ENCODE results near the gene IL1F10. TPM values are rescaled to one million over a fixed set of nuclear protein-coding genes. Genes with fewer than 3 reads are reported as not detected.

Gene IL1F10
- total and polyA plus RNA-seq, 2 of the 13 experiments (the other 11 are each of a cell fraction or from before 2014, with no cell fraction given) = not detected

DNA sequence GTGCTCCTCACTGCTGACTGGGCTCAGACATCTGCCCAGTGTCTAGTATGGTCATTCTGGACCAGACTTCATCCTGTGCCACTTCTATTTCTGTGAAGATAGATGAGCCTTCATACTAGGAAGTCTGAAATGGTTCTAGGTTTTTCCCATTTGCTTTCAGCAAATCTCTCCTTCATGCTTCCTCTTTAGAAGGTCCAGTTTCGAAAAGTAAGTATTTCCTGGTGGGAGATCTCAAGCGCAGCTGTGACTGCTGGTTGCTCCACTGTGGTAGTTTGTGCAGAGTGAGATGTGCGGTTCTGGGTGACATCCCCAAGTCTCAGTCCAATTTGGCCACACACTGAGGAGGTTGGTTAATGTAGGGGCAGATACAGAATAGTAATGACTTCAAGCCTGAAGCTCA, 29.5 kb upstream of the IL1F10 start:
- Histone ChIP-seq H3K4me1 (ENCODE audit: insufficient read depth, low read length) (no peaks in the 10 kb centered on the region), H3K9me3 (ENCODE audit: low read length) (no peaks in the 10 kb centered on the region), H3K4me3 (replicated peaks in 1 of 3; ENCODE audit: insufficient read depth in 1 of 3, low read depth in 2 of 3, low read length in 3 of 3) (no peak overlapping the region), H3K79me2 (ENCODE audit: insufficient read depth, low read length) (no peaks in the 10 kb centered on the region), H3K9ac (ENCODE audit: insufficient read depth, low read depth, low read length) (no peak overlapping the region), H3K27ac (ENCODE audit: extremely low read length, insufficient read depth, low read length) (no peak overlapping the region), H4K20me1 (ENCODE audit: insufficient read depth, low read length) (no peaks in the 10 kb centered on the region), H3K27me3 (ENCODE audit: control insufficient read depth in 1 of 2, insufficient read depth in 2 of 2, low read length in 2 of 2) (peaks cover 0 to 4% of the 10 kb centered on the region in 2 experiments; a peak in 1 of 5 replicates), H2AFZ (ENCODE audit: low read length) (no peak overlapping the region), H3K36me3 (replicated peaks in 1 of 2; ENCODE audit: control insufficient read depth in 1 of 2, insufficient read depth in 2 of 2, low read length in 2 of 2) (no peaks in the 10 kb centered on the region), H3K4me2 (ENCODE audit: low read depth, low read length) (no peak overlapping the region)
- DNase-seq (ENCODE audit: low spot score) (no peak), ATAC-seq (no peak), FAIRE-seq (no peak)
- TF ChIP-seq, protein P1, sequence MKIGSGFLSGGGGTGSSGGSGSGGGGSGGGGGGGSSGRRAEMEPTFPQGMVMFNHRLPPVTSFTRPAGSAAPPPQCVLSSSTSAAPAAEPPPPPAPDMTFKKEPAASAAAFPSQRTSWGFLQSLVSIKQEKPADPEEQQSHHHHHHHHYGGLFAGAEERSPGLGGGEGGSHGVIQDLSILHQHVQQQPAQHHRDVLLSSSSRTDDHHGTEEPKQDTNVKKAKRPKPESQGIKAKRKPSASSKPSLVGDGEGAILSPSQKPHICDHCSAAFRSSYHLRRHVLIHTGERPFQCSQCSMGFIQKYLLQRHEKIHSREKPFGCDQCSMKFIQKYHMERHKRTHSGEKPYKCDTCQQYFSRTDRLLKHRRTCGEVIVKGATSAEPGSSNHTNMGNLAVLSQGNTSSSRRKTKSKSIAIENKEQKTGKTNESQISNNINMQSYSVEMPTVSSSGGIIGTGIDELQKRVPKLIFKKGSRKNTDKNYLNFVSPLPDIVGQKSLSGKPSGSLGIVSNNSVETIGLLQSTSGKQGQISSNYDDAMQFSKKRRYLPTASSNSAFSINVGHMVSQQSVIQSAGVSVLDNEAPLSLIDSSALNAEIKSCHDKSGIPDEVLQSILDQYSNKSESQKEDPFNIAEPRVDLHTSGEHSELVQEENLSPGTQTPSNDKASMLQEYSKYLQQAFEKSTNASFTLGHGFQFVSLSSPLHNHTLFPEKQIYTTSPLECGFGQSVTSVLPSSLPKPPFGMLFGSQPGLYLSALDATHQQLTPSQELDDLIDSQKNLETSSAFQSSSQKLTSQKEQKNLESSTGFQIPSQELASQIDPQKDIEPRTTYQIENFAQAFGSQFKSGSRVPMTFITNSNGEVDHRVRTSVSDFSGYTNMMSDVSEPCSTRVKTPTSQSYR (CRISPR knock-in tag; IDR thresholded peaks at IDR 0.05; ENCODE audit: borderline replicate concordance) = no peak
- TF ChIP-seq EHMT2 (IDR thresholded peaks at IDR 0.05; ENCODE audit: borderline replicate concordance, low read depth, low read length) (no peak), ZNF263 (CRISPR knock-in tag; IDR thresholded peaks at IDR 0.05) (no peak), RFX3 (CRISPR knock-in tag; IDR thresholded peaks at IDR 0.05) (no peak), RFX1 (IDR thresholded peaks at IDR 0.05) (no peak), ZBTB1 (CRISPR knock-in tag; IDR thresholded peaks at IDR 0.05; ENCODE audit: borderline replicate concordance) (no peak), MTF1 (CRISPR knock-in tag; IDR thresholded peaks at IDR 0.05) (no peak)
- in situ Hi-C loops (cut with HindIII; ENCODE audit: extremely low pct_ligation_motif_present, low pct_unique_long_range_greater_than_20kb) (no loop called here), intact Hi-C loops (cut with micrococcal nuclease; ENCODE audit: unreplicated experiment) (no loop called here)
- ChIA-PET CTCF (ENCODE audit: low intra/inter-chr PET ratio, low total read pairs) (no interaction called here), POLR2A (no interaction called here)
- no TSS peak for BruUV-seq (replicated peaks)
- 42% methylated on average over 3 of the region's 3 CpGs for WGBS (ENCODE audit: low lambda C conversion rate)

DNA sequence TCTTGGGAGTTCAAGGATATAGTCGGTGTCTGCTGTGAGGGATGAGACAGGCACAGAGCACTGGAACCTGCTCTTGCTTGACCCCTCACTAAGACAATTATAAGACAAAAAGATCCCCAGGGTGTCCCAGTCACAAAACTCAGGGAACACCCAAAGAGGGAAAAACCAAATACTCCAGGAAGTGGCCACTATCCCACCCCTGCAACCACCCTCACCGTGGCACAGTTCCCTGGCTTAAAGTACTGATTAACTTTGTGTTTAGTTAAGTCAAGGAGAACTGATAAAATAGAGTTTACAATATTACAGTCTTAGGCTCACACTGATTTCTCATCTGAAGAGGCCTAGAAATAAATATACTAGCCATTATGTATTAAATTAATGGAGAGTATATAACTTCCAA, 28.6 kb upstream of the IL1F10 start:
- Histone ChIP-seq H3K4me3 (replicated peaks in 1 of 3; ENCODE audit: insufficient read depth in 1 of 3, low read depth in 2 of 3, low read length in 3 of 3) (no peak overlapping the region), H3K36me3 (replicated peaks in 1 of 2; ENCODE audit: control insufficient read depth in 1 of 2, insufficient read depth in 2 of 2, low read length in 2 of 2) (no peaks in the 10 kb centered on the region), H3K9me3 (ENCODE audit: low read length) (no peaks in the 10 kb centered on the region), H3K79me2 (ENCODE audit: insufficient read depth, low read length) (no peaks in the 10 kb centered on the region), H4K20me1 (ENCODE audit: insufficient read depth, low read length) (no peaks in the 10 kb centered on the region), H2AFZ (ENCODE audit: low read length) (no peak overlapping the region), H3K27me3 (ENCODE audit: control insufficient read depth in 1 of 2, insufficient read depth in 2 of 2, low read length in 2 of 2) (0 out of 5 replicates have a peak, but pooled peaks cover 0 to under 1% of the 10 kb centered on the region in 2 experiments), H3K27ac (ENCODE audit: extremely low read length, insufficient read depth, low read length) (no peak overlapping the region), H3K9ac (ENCODE audit: insufficient read depth, low read depth, low read length) (no peak overlapping the region), H3K4me1 (ENCODE audit: insufficient read depth, low read length) (no peaks in the 10 kb centered on the region), H3K4me2 (ENCODE audit: low read depth, low read length) (no peak overlapping the region)
- CTCF ChIA-PET (ENCODE audit: low intra/inter-chr PET ratio, low total read pairs) = no interaction called here
- TF ChIP-seq, protein P2, sequence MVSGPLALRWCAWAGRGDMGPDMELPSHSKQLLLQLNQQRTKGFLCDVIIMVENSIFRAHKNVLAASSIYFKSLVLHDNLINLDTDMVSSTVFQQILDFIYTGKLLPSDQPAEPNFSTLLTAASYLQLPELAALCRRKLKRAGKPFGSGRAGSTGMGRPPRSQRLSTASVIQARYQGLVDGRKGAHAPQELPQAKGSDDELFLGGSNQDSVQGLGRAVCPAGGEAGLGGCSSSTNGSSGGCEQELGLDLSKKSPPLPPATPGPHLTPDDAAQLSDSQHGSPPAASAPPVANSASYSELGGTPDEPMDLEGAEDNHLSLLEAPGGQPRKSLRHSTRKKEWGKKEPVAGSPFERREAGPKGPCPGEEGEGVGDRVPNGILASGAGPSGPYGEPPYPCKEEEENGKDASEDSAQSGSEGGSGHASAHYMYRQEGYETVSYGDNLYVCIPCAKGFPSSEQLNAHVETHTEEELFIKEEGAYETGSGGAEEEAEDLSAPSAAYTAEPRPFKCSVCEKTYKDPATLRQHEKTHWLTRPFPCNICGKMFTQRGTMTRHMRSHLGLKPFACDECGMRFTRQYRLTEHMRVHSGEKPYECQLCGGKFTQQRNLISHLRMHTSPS (CRISPR knock-in tag; IDR thresholded peaks at IDR 0.05; ENCODE audit: low read depth) = no peak
- no peak for TF ChIP-seq ZNF841 (CRISPR knock-in tag; IDR thresholded peaks at IDR 0.05; ENCODE audit: borderline replicate concordance)
- TF ChIP-seq KDM3A (CRISPR knock-in tag; IDR thresholded peaks at IDR 0.05; ENCODE audit: low read depth) = no peak
- TF ChIP-seq ZNF7 (CRISPR knock-in tag; IDR thresholded peaks at IDR 0.05) = no peak
- TF ChIP-seq CEBPB (IDR thresholded peaks at IDR 0.05; ENCODE audit: borderline replicate concordance, low read depth, low read length) = no peak
- in situ Hi-C loops (cut with HindIII; ENCODE audit: extremely low pct_ligation_motif_present, low pct_unique_long_range_greater_than_20kb) = no loop called here
- DNase-seq (ENCODE audit: low spot score) = no peak
- POLR2A ChIA-PET = no interaction called here
- WGBS (ENCODE audit: low lambda C conversion rate) = 2% methylated on average over 2 of the region's 2 CpGs
- no peak for FAIRE-seq
- ATAC-seq = no peak
- BruUV-seq (replicated peaks) = no TSS peak
- intact Hi-C loops (cut with micrococcal nuclease; ENCODE audit: unreplicated experiment) = no loop called here

Measured in HepG2 (cell line).